ENCODE measurements around the gene HOXA5. TPM values are rescaled to one million over a fixed set of nuclear protein-coding genes. Genes with fewer than 3 reads are reported as not detected.

HOXA5 gene
- total and polyA plus RNA-seq, 8 donors, result 0.24 to 1.4 (median 0.81) TPM; not detected in 1

- H3K27ac ChIP-seq, result no peak overlapping the region
Observed at GRCh38 chr7:27132978-27133377, 10.5 kb downstream of the HOXA5 start.

GRCh38 chr7:27132214-27132613 is 11.3 kb downstream of the HOXA5 start:
- no peak for DNase-seq
- TF ChIP-seq, protein P1, sequence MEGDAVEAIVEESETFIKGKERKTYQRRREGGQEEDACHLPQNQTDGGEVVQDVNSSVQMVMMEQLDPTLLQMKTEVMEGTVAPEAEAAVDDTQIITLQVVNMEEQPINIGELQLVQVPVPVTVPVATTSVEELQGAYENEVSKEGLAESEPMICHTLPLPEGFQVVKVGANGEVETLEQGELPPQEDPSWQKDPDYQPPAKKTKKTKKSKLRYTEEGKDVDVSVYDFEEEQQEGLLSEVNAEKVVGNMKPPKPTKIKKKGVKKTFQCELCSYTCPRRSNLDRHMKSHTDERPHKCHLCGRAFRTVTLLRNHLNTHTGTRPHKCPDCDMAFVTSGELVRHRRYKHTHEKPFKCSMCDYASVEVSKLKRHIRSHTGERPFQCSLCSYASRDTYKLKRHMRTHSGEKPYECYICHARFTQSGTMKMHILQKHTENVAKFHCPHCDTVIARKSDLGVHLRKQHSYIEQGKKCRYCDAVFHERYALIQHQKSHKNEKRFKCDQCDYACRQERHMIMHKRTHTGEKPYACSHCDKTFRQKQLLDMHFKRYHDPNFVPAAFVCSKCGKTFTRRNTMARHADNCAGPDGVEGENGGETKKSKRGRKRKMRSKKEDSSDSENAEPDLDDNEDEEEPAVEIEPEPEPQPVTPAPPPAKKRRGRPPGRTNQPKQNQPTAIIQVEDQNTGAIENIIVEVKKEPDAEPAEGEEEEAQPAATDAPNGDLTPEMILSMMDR (IDR thresholded peaks at IDR 0.05), result no peak
- H3K4me3 ChIP-seq, result no peak overlapping the region
- no peaks in the 10 kb centered on the region for H3K36me3 ChIP-seq
- no peaks in the 10 kb centered on the region for H3K4me1 ChIP-seq
- peaks cover 0 to 78% (median 15%) of the 10 kb centered on the region in 4 donors for H3K27me3 ChIP-seq
- WGBS, 2 donors, result 23 to 28% methylated on average over 2 of the region's 2 CpGs
- no peaks in the 10 kb centered on the region for H3K9me3 ChIP-seq
- no peak for ATAC-seq
- intact Hi-C loops (cut with DNase I), result no loop called here
- FAIRE-seq, result no peak
- H3K27ac ChIP-seq, result no peak overlapping the region

More at GRCh38 chr7:27132978-27133377, 10.5 kb downstream of the HOXA5 start:
- Histone ChIP-seq H3K36me3 (no peaks in the 10 kb centered on the region), H3K27me3 (peaks cover 0 to 77% (median 18%) of the 10 kb centered on the region in 4 donors), H3K4me3 (no peak overlapping the region), H3K4me1 (no peaks in the 10 kb centered on the region), H3K9me3 (no peaks in the 10 kb centered on the region)
- no peak for DNase-seq
- TF ChIP-seq, protein P1 (IDR thresholded peaks at IDR 0.05), result no peak
- 15 to 18% methylated on average over 6 of the region's 6 CpGs for WGBS, 2 donors
- no peak for FAIRE-seq
- intact Hi-C loops (cut with DNase I), result no loop called here
- ATAC-seq, result no peak

GRCh38 chr7:27131390-27131819 is 12.1 kb downstream of the HOXA5 start:
- H3K9me3 ChIP-seq, result no peaks in the 10 kb centered on the region
- peak overlapping the region in 1 of 4 donors; percentile 46 for H3K4me3 ChIP-seq
- peaks cover 0 to 75% (median 15%) of the 10 kb centered on the region in 4 donors for H3K27me3 ChIP-seq
- no peaks in the 10 kb centered on the region for H3K4me1 ChIP-seq
- 15 to 18% methylated on average over 12 of the region's 12 CpGs for WGBS, 2 donors
- H3K36me3 ChIP-seq, result no peaks in the 10 kb centered on the region
- TF ChIP-seq, protein P1 (IDR thresholded peaks at IDR 0.05), result no peak
- DNase-seq, result no peak
- ATAC-seq, result no peak
- no peak for FAIRE-seq
- intact Hi-C loops (cut with DNase I), result no loop called here
- H3K27ac ChIP-seq, result peak overlapping the region in 1 of 4 donors; percentile 50

GRCh38 chr7:27130540-27131389 is 12.7 kb downstream of the HOXA5 start, which contains the start of gene HOXA4:
TSS of gene HOXA4 (minus strand) at chr7:27130757. CDS start at chr7:27130733, 24 bp downstream.
- Histone ChIP-seq H3K27me3 (peaks cover 0 to 75% (median 15%) of the 10 kb centered on the region in 4 donors), H3K4me3 (peak within 1 kb of the TSS in 3 of 4 donors; percentile 24 to 46 (median 26)), H3K4me1 (no peaks in the 10 kb centered on the region), H3K36me3 (no peaks in the 10 kb centered on the region), H3K9me3 (no peaks in the 10 kb centered on the region), H3K27ac (peak within 1 kb of the TSS in 2 of 4 donors; percentile 43 to 50)
- ATAC-seq (peak in 3 of 4 donors; percentile 86 to 95 (median 91)), FAIRE-seq (no peak), DNase-seq (peak in 5 of 6 donors; percentile 37 to 81 (median 68))
- TF ChIP-seq, protein P1 (IDR thresholded peaks at IDR 0.05), result no peak
- 5 to 9% methylated on average over 43 to 67 of the region's 67 CpGs for WGBS, 2 donors
- intact Hi-C loops (cut with DNase I), result no loop called here
